Mucosa of descending colon (tissue), 3 donors: ENCODE data around the gene TOP1. TPM values are rescaled to one million over a fixed set of nuclear protein-coding genes. Genes with fewer than 3 reads are reported as not detected.

ENCODE experiments used
- ATAC-seq: fragments of 200-7000 bp; cut with Tn5 transposase; one replicate; pipeline ENCODE4 v1.9.1; 2020; ENCODE audit warnings: mild to moderate bottlenecking, moderate library complexity
- DNase-seq, 3 donors: peaks; one replicate each; pipeline ENCODE4 v3.0.0-alpha.2; 2020
- H3K36me3 ChIP-seq: fragments of 200-600 bp; one replicate; pipeline ENCODE4 v1.8.0; 2021; ENCODE audit warnings: low read depth, mild to moderate bottlenecking
- H3K4me1 ChIP-seq: fragments of 200-600 bp; one replicate; pipeline ENCODE4 v1.8.0; 2021; ENCODE audit warnings: low read depth, mild to moderate bottlenecking
- H3K4me3 ChIP-seq: fragments of 200-600 bp; one replicate; pipeline ENCODE4 v1.8.0; 2021; ENCODE audit warnings: mild to moderate bottlenecking
- H3K9me3 ChIP-seq: fragments of 200-600 bp; one replicate; pipeline ENCODE4 v1.8.0; 2021; ENCODE audit warnings: mild to moderate bottlenecking
- CTCF ChIP-seq: fragments of 200-600 bp; IDR thresholded peaks from one replicate; pipeline ENCODE4 v1.8.0; 2022; ENCODE audit warnings: antibody characterized with exemption, mild to moderate bottlenecking
- intact Hi-C, 2 donors: fragments of 100-400 bp; cut with DNase I in 1 of 2; cut with micrococcal nuclease in 1 of 2; formaldehyde crosslinking; loops; one replicate each; pipeline versions ENCODE4 v1.11.0 to v1.11.1; 2022; cut with DNase I, micrococcal nuclease
- total RNA-seq, 3 donors: library from RNA; stranded (reverse); fragmentation: NEBNext Ultra II Directional in 2 of 3; extraction: Animal tissue kit (Norgen Biotek cat#: 25700) in 2 of 3; gene quantifications; one replicate each; pipeline versions ENCODE4 v1.2.1 to v1.2.4, GENCODE V29; 2021 to 2023
- donor health status: DM: no; HTN: no; CAD: no; lungs with moderate emphysema.
- donor health status: DM: no; HTN: no; CAD: no.
- donor health status: DM: no; HTN: yes; CAD: no.

TOP1 gene
- total RNA-seq, 3 donors from 2014 or later: 51.8 to 60.0 (median 57.7) TPM

DNA sequence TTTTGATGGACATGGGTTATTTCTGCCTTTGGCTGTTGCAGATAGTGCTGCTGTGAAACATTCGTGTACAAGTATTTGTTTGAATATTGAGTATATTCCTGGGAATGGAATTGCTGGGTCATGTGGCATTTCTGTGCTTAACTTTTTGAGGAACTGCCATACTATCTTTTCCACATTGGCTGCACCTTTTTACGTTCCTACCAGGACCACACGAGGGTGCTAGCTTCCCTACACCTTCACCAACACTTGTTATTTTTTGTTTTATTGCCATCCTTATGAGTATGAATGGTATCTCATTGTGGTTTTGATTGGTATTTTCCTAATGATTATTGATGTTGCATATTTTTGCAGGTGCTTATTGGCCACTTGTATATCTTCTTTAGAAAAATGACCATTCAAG is 60.9 kb downstream of the TOP1 start:
- Histone ChIP-seq H3K9me3 (no peaks in the 10 kb centered on the region), H3K4me3 (no peak overlapping the region), H3K36me3 (no peaks in the 10 kb centered on the region), H3K4me1 (peaks cover 17% of the 10 kb centered on the region)
- TF ChIP-seq CTCF: no peak
- intact Hi-C loops: no loop called here
- DNase-seq (no peak), ATAC-seq (no peak)

DNA sequence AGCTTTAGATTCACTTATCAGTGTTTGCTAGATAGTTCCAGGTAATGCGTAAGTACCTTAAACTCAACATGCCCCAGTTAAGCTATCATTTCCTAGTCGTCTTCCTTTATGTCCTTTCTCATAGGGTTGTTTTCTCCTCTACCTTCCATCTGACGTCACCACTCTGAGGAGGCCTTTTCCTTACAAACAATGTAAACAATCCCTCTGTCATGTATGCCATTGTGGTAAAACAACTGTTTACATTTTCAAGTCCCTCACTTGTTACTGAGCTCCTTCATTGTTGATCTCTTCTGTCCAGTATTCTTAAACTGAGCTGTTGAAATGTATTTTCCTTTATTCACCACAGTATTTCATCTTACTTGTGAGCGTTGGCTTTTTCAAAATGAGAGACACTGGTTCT is 63.3 kb downstream of the TOP1 start:
- intact Hi-C loops: no loop called here
- no peak for TF ChIP-seq CTCF
- no peaks in the 10 kb centered on the region for H3K36me3 ChIP-seq

GRCh38 chr20:41094353-41095055 is 65.9 kb downstream of the TOP1 start:
- intact Hi-C loops: loop anchor here (5.0 kb wide), 2 partner anchors 102 to 127 kb away; no protein-coding TSS in a partner anchor
- no peak for ATAC-seq
- H3K36me3 ChIP-seq: no peaks in the 10 kb centered on the region
- TF ChIP-seq CTCF: no peak
- no peaks in the 10 kb centered on the region for H3K4me1 ChIP-seq
- DNase-seq: no peak
- no peak overlapping the region for H3K4me3 ChIP-seq
- no peaks in the 10 kb centered on the region for H3K9me3 ChIP-seq

More for the DNA sequence above, 63.3 kb downstream of the TOP1 start:
- Histone ChIP-seq H3K9me3 (no peaks in the 10 kb centered on the region), H3K4me1 (peaks cover 9% of the 10 kb centered on the region), H3K4me3 (no peak overlapping the region)
- ATAC-seq (no peak), DNase-seq (no peak)

DNA sequence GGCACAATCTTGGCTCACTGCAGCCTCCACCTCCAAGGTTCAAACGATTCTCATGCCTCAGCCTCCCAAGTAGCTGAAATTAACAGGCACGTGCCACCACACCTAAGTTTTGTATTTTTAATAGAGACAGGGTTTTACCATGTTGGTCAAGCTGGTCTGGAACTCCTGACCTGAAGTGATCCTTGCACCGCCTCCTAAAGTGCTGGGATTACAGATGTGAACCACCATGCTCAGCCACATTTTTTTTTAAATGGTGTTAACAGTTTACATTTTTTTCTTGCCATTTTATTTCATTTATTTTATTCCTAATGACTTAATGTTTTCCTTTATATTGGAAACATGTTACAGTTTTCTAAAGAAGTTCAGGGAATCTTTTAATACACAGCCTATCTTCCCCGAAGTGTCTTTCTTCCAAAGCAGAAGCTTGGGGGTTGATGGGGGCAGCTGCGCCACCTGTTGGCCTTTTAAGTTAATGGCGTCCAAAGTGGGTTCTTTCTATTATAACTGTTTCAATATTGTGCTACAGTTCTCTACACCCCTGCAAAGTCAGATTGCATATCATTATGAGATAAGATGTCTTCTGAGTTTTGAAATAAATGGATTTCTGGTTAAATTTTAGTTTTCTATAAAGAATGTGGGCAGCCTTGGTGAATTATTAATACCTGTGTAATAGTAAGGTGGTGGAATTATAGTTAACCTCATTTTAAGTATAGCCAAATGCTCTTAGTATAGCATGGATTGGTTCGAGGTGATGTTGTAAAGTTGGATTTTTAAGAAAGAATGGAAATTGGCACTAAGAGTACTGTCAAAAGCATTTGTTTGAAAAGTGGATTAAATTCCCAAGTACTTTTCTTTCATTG is 66.7 kb downstream of the TOP1 start:
- intact Hi-C loops: loop anchor here (5.0 kb wide), 2 partner anchors 103 to 128 kb away; no protein-coding TSS in a partner anchor
- no peaks in the 10 kb centered on the region for H3K4me1 ChIP-seq
- peak; percentile 64 for TF ChIP-seq CTCF
- H3K36me3 ChIP-seq: peaks cover 3% of the 10 kb centered on the region
- ATAC-seq (peak; percentile 80), DNase-seq (peak in 2 of 3 donors; percentile 55 to 72)
- no peaks in the 10 kb centered on the region for H3K9me3 ChIP-seq
- H3K4me3 ChIP-seq: no peak overlapping the region

- TF ChIP-seq CTCF: no peak
- no peaks in the 10 kb centered on the region for H3K9me3 ChIP-seq
- no peak for ATAC-seq
- H3K36me3 ChIP-seq: peaks cover 8% of the 10 kb centered on the region
- no peaks in the 10 kb centered on the region for H3K4me1 ChIP-seq
- H3K4me3 ChIP-seq: no peak overlapping the region
- intact Hi-C loops: loop anchor here (5.0 kb wide), 2 partner anchors 106 to 131 kb away; no protein-coding TSS in a partner anchor
- DNase-seq: no peak
These were observed 70.2 kb downstream of the TOP1 start for GRCh38 chr20:41098703-41099250.
